ENCODE results near the gene C3orf18.

The C3orf18 gene

GRCh38 chr3:50592568-50592967 is 25.0 kb upstream of the C3orf18 start:
- POLR2A ChIA-PET, result interaction anchor here (0.9 to 2.6 kb wide), 2 partner anchors 19 to 23 kb away, joined by 4 to 15 read pairs; partner anchors contain the start of genes CISH and HEMK1

GRCh38 chr3:50591196-50591741 is 23.7 kb upstream of the C3orf18 start:
- POLR2A ChIA-PET, result interaction anchor here (0.7 to 2.6 kb wide), 4 partner anchors 17 to 25 kb away, joined by 3 to 15 read pairs (median 4); partner anchors contain the start of genes HEMK1 and MAPKAPK3
- CTCF ChIA-PET, result interaction anchor here (0.7 kb wide), 1 partner anchor 22 kb away, joined by 3 read pairs; no protein-coding TSS in a partner anchor
- no peak for DNase-seq (ENCODE audit: extremely low spot score)
- TF ChIP-seq NFRKB (IDR thresholded peaks at IDR 0.05) (no peak), ZNF384 (IDR thresholded peaks at IDR 0.05) (no peak), FOXA1 (IDR thresholded peaks at IDR 0.05) (no peak), ELF4 (IDR thresholded peaks at IDR 0.05) (no peak), BHLHE40 (IDR thresholded peaks at IDR 0.05; ENCODE audit: borderline replicate concordance) (no peak), FOXK2 (IDR thresholded peaks at IDR 0.05) (no peak), SP1 (IDR thresholded peaks at IDR 0.05) (no peak), TARDBP (IDR thresholded peaks at IDR 0.05) (no peak), LEF1 (IDR thresholded peaks at IDR 0.05; ENCODE audit: borderline replicate concordance) (no peak), CTBP1 (IDR thresholded peaks at IDR 0.05; ENCODE audit: borderline replicate concordance) (no peak), ARNT (IDR thresholded peaks at IDR 0.05) (no peak), FOXM1 (IDR thresholded peaks at IDR 0.05; ENCODE audit: borderline replicate concordance) (no peak), SUZ12 (IDR thresholded peaks at IDR 0.05) (no peak), L3MBTL2 (conservative IDR thresholded peaks at IDR 0.05) (no peak)
- TF ChIP-seq, protein P1, sequence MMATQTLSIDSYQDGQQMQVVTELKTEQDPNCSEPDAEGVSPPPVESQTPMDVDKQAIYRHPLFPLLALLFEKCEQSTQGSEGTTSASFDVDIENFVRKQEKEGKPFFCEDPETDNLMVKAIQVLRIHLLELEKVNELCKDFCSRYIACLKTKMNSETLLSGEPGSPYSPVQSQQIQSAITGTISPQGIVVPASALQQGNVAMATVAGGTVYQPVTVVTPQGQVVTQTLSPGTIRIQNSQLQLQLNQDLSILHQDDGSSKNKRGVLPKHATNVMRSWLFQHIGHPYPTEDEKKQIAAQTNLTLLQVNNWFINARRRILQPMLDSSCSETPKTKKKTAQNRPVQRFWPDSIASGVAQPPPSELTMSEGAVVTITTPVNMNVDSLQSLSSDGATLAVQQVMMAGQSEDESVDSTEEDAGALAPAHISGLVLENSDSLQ (IDR thresholded peaks at IDR 0.05), result no peak

More at GRCh38 chr3:50592568-50592967, 25.0 kb upstream of the C3orf18 start:
- CTCF ChIA-PET, result interaction anchor here (0.7 to 1.0 kb wide), 2 partner anchors 19 to 24 kb away, joined by 3 to 4 read pairs; partner anchors contain the start of gene CISH
- TF ChIP-seq BHLHE40 (IDR thresholded peaks at IDR 0.05; ENCODE audit: borderline replicate concordance) (no peak), CTBP1 (IDR thresholded peaks at IDR 0.05; ENCODE audit: borderline replicate concordance) (no peak), HDGF (IDR thresholded peaks at IDR 0.05; ENCODE audit: borderline replicate concordance) (no peak), ZNF384 (IDR thresholded peaks at IDR 0.05) (no peak), LEF1 (IDR thresholded peaks at IDR 0.05; ENCODE audit: borderline replicate concordance) (no peak), TARDBP (IDR thresholded peaks at IDR 0.05) (no peak), ELF4 (IDR thresholded peaks at IDR 0.05) (no peak), L3MBTL2 (conservative IDR thresholded peaks at IDR 0.05) (no peak)
- TF ChIP-seq, protein P1 (IDR thresholded peaks at IDR 0.05), result no peak
- DNase-seq (ENCODE audit: extremely low spot score), result no peak

GRCh38 chr3:50588759-50589433 is 21.3 kb upstream of the C3orf18 start:
- POLR2A ChIA-PET, result interaction anchor here (1.2 to 2.3 kb wide), 2 partner anchors 11 to 20 kb away, joined by 4 to 7 read pairs; partner anchors contain the start of gene HEMK1
- CTCF ChIA-PET, result no interaction called here

GRCh38 chr3:50587806-50588758 is 20.5 kb upstream of the C3orf18 start:
- no peak for DNase-seq (ENCODE audit: extremely low spot score)
- TF ChIP-seq ZNF384 (IDR thresholded peaks at IDR 0.05), result no peak
- no peak for TF ChIP-seq NFRKB (IDR thresholded peaks at IDR 0.05)
- no peak for TF ChIP-seq LEF1 (IDR thresholded peaks at IDR 0.05; ENCODE audit: borderline replicate concordance)
- no peak for TF ChIP-seq ELF4 (IDR thresholded peaks at IDR 0.05)
- TF ChIP-seq FOXA1 (IDR thresholded peaks at IDR 0.05), result no peak
- TF ChIP-seq SUZ12 (IDR thresholded peaks at IDR 0.05), result no peak
- TF ChIP-seq FOXM1 (IDR thresholded peaks at IDR 0.05; ENCODE audit: borderline replicate concordance), result no peak
- no peak for TF ChIP-seq BHLHE40 (IDR thresholded peaks at IDR 0.05; ENCODE audit: borderline replicate concordance)
- TF ChIP-seq, protein P1 (IDR thresholded peaks at IDR 0.05), result no peak
- no peak for TF ChIP-seq CTBP1 (IDR thresholded peaks at IDR 0.05; ENCODE audit: borderline replicate concordance)
- POLR2A ChIA-PET, result interaction anchor here (2.3 kb wide), 1 partner anchor 19 kb away, joined by 7 read pairs; the partner anchor contains the start of gene HEMK1
- CTCF ChIA-PET, result no interaction called here

More at GRCh38 chr3:50588759-50589433, 21.3 kb upstream of the C3orf18 start:
- no peak for TF ChIP-seq FOXK2 (IDR thresholded peaks at IDR 0.05)
- TF ChIP-seq, protein P1 (IDR thresholded peaks at IDR 0.05), result peak; percentile 77
- DNase-seq (ENCODE audit: extremely low spot score), result no peak

GRCh38 chr3:50587373-50587772 is 19.8 kb upstream of the C3orf18 start:
- DNase-seq (ENCODE audit: extremely low spot score), result no peak
- TF ChIP-seq ZNF384 (IDR thresholded peaks at IDR 0.05), result no peak
- POLR2A ChIA-PET, result interaction anchor here (1.1 kb wide), 1 partner anchor 18 kb away, joined by 3 read pairs; the partner anchor contains the start of gene HEMK1
- CTCF ChIA-PET, result no interaction called here
